Brain microvascular endothelial cell (primary cell): ENCODE measurements around the gene CDR2.
"Not testable (repeated sequence)": the region's sequence is repeated elsewhere in the genome, so short reads cannot be mapped to it uniquely, and the experiment has no call there.

ENCODE experiments used
- DNase-seq: peaks from one replicate; pipeline ENCODE4 v3.0.0-alpha.2; 2020
- H3K27ac ChIP-seq: fragments of 250-450 bp; sonication (Bioruptor Pico); 2 replicates; pipeline ENCODE4 v1.5.1; 2020; ENCODE audit warnings: mild to moderate bottlenecking, moderate library complexity
- H3K27me3 ChIP-seq: fragments of 250-450 bp; sonication (Bioruptor Pico); replicated peaks from 2 replicates; pipeline ENCODE4 v1.5.1; 2020; ENCODE audit warnings: mild to moderate bottlenecking
- H3K36me3 ChIP-seq: fragments of 250-450 bp; sonication (Bioruptor Pico); replicated peaks from 2 replicates; pipeline ENCODE4 v1.5.1; 2020; ENCODE audit warnings: mild to moderate bottlenecking
- H3K4me3 ChIP-seq: 2 replicates; pipeline ENCODE4 v1.5.1; 2011; ENCODE audit warnings: low read depth, mild to moderate bottlenecking, control low read depth, low read length, moderate library complexity
- in situ Hi-C: cut with HindIII; loops from 2 replicates; pipeline ENCODE4 v1.10.0; 2017; ENCODE audit warnings: low sequenced_read_pairs, low pct_ligation_motif_present
- TF ChIP-seq, protein P1 (sequence below): IDR thresholded peaks from 2 replicates; pipeline ENCODE4 v1.5.1; 2011; ENCODE audit warnings: low read depth, mild to moderate bottlenecking, moderate library complexity, low read length, control low read depth, inconsistent platforms; ENCODE audit errors: missing control alignments

The CDR2 gene

DNA sequence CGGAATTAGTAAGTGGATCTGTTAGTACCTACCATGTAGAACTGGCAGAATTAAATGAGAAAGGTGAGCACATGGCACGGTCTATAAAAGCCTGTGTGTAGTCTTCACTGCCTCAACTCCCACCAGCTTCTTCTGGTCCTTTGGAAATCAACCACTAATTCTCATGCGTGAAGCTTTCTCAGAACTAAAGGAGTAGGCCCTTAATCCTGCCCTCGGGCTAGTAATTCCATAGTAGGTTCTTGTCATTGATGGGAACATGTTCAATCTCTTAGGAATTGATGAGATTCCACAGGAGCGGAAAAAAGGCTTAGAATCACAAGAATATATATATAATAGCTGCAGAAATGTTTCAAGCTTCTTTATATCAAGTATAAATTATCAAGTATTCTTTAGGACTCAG, 21.7 kb downstream of the CDR2 start:
- in situ Hi-C loops = no loop called here
- Histone ChIP-seq H3K36me3 (peaks cover 23% of the 10 kb centered on the region), H3K27ac (peak overlapping the region; percentile 79), H3K27me3 (no peaks in the 10 kb centered on the region), H3K4me3 (no peak overlapping the region)
- DNase-seq = no peak
- TF ChIP-seq, protein P1, sequence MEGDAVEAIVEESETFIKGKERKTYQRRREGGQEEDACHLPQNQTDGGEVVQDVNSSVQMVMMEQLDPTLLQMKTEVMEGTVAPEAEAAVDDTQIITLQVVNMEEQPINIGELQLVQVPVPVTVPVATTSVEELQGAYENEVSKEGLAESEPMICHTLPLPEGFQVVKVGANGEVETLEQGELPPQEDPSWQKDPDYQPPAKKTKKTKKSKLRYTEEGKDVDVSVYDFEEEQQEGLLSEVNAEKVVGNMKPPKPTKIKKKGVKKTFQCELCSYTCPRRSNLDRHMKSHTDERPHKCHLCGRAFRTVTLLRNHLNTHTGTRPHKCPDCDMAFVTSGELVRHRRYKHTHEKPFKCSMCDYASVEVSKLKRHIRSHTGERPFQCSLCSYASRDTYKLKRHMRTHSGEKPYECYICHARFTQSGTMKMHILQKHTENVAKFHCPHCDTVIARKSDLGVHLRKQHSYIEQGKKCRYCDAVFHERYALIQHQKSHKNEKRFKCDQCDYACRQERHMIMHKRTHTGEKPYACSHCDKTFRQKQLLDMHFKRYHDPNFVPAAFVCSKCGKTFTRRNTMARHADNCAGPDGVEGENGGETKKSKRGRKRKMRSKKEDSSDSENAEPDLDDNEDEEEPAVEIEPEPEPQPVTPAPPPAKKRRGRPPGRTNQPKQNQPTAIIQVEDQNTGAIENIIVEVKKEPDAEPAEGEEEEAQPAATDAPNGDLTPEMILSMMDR = no peak

DNA sequence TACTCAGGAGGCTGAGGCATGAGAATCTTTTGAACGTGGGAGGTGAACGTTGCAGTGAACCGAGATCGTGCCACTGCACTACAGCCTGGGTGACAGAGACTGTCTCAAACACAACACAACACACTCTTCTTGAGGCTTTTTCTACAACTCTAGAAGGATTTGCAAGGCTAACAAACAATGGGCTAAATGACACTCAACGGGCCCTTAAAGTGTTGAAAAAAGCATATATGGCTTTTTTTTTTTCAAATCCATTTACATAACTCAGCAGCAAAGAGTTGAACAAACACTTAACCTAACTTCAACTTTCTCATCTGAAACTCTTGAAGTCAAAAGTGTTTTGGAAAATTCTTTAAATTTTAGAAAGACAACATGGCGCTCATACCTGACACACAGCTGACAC, 22.3 kb downstream of the CDR2 start:
- Histone ChIP-seq H3K27ac (no peak overlapping the region), H3K27me3 (no peaks in the 10 kb centered on the region), H3K4me3 (no peak overlapping the region), H3K36me3 (peaks cover 29% of the 10 kb centered on the region)
- no peak for DNase-seq
- TF ChIP-seq, protein P1 = no peak
- in situ Hi-C loops = no loop called here

DNA sequence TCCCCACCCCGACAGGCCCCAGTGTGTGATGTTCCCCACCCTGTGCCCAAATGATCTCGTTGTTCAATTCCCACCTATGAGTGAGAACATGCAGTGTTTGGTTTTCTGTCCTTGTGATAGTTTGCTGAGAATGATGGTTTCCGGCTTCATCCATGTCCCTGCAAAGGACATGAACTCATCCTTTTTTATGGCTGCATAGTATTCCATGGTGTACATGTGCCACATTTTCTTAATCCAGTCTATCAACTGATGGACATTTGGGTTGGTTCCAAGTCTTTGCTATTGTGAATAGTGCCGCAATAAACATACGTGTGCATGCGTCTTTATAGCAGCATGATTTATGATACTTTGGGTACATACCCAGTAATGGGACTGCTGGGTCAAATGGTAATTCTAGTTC, 23.4 kb downstream of the CDR2 start:
- peaks cover 40% of the 10 kb centered on the region for H3K36me3 ChIP-seq
- H3K27ac ChIP-seq, in situ Hi-C loops, H3K27me3 ChIP-seq, DNase-seq, H3K4me3 ChIP-seq: not testable (repeated sequence)

DNA sequence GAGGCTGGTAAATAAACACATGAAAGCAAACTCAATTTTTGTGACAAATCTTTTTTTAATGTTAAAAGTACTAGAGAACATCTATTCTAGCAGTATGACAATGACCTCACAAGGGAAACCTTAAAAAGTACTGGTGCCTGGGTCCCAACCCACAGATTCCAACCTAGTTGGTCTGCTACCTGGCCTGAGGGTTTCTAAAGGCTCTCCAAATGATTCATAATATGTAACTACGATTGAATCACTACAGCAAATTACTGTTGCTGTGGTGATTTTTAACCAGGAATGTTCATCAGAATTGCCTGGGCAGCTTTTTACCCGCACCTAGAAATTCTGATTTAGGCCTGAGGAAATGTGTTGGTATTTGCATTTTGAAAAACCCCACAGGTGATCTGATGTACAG, 26.1 kb downstream of the CDR2 start:
- no peak for DNase-seq
- H3K4me3 ChIP-seq = no peak overlapping the region
- H3K36me3 ChIP-seq = peaks cover 43% of the 10 kb centered on the region
- in situ Hi-C loops = no loop called here
- H3K27ac ChIP-seq = no peak overlapping the region
- H3K27me3 ChIP-seq = no peaks in the 10 kb centered on the region
- TF ChIP-seq, protein P1 = no peak

DNA sequence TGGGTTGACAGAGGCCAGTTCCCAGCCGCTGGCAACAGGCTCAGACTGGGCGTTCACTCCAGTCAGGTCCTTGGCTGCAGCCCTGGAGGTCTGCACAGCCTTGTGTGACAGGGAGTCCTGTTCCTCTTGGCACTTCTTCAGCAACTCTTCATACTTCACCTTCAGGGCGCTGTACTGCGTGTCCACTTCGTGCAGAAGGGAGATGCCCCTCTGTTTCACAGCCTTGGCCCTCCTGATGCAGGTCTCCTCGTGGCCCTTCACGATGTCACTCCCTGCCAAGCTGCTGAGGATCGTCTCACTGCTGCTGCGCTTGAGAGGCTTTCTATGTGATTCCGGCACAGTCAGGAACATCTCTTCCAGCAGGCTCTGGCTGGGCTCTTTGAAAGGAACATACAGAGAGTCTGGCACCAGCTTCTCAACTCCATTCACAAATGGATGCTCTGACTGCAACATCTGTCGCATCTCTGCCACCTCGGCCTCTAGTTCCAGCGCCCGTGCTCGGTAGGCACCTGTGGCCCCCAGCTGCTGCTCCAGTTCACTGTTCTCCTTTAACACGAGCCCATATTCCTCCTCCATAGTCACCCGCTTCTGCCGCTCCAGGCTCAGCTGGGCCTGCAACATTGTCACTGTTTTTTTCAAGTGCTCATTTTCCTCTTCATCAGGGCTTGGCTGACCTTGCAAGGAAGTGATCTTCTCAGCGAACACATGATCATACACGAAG, 27.2 kb downstream of the CDR2 start:
- TF ChIP-seq, protein P1 = no peak
- Histone ChIP-seq H3K4me3 (no peak overlapping the region), H3K27ac (no peak overlapping the region), H3K27me3 (no peaks in the 10 kb centered on the region), H3K36me3 (peaks cover 40% of the 10 kb centered on the region)
- in situ Hi-C loops = no loop called here
- DNase-seq = no peak

DNA sequence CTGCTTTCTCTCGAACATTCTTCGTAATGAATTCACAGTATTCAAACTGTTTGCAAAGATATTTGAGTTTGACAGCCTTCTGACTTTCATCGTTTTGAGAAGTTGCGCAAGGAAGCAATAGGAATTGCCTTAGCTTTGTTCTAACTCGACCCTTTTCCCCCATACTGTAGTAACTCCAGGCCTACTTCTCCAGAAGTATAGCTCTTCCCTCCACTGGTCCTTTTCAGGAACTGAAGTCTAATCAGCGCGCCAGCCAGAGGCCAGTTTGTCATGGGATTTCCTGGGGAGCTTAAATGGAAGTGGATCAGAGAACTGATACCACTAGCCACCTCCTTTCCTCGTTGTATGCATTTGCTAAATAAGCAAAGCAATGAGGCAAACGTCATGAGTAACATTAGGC, 27.9 kb downstream of the CDR2 start:
- H3K36me3 ChIP-seq = peaks cover 40% of the 10 kb centered on the region
- TF ChIP-seq, protein P1 = no peak
- no peak overlapping the region for H3K27ac ChIP-seq
- no peak overlapping the region for H3K4me3 ChIP-seq
- H3K27me3 ChIP-seq = no peaks in the 10 kb centered on the region
- DNase-seq = no peak
- in situ Hi-C loops = no loop called here
